Vagina (tissue), 2 donors: Measurements from ENCODE around the gene ZNF536. TPM values are rescaled to one million over a fixed set of nuclear protein-coding genes. Genes with fewer than 3 reads are reported as not detected.
A peak's percentile ranks its signal among the peaks of the same experiment; 100 is the strongest.

Source experiments
- DNase-seq, 2 donors: peaks; one replicate each; pipeline ENCODE4 v3.0.0-alpha.2; 2017; ENCODE audit errors: extremely low spot score in 2 of 2
- H3K27ac ChIP-seq: fragments of 200-600 bp; sonication (generic); one replicate; pipeline ENCODE4 v1.5.1; 2019
- H3K27me3 ChIP-seq: fragments of 200-600 bp; sonication (generic); one replicate; pipeline ENCODE4 v1.5.1; 2019
- H3K36me3 ChIP-seq, 2 donors: fragments of 200-600 bp; sonication (generic); one replicate each; pipeline ENCODE4 v1.5.1; 2017 to 2019
- H3K4me1 ChIP-seq: fragments of 200-600 bp; sonication (generic); one replicate; pipeline ENCODE4 v1.5.1; 2019
- H3K4me3 ChIP-seq, 2 donors: fragments of 200-600 bp; sonication (generic); 1 replicate in 1 of 2; 2 replicates in 1 of 2; pipeline ENCODE4 v1.5.1; 2016 to 2019
- H3K9me3 ChIP-seq: fragments of 200-600 bp; sonication (generic); one replicate; pipeline ENCODE4 v1.5.1; 2019
- POLR2A ChIP-seq, 2 donors: fragments of 450-650 bp; IDR thresholded peaks; one replicate each; pipeline ENCODE4 v1.6.1; 2017; ENCODE audit warnings: antibody characterized with exemption in 2 of 2, mild to moderate bottlenecking in 2 of 2, moderate library complexity in 2 of 2
- POLR2AphosphoS5 ChIP-seq, 2 donors: sonication (generic); formaldehyde crosslinking; IDR thresholded peaks; one replicate each; pipeline ENCODE4 v1.9.0; 2017; ENCODE audit warnings: antibody characterized with exemption in 2 of 2, mild to moderate bottlenecking in 2 of 2, low read depth in 1 of 2; ENCODE audit not compliant: insufficient read depth in 1 of 2
- intact Hi-C: fragments of 100-400 bp; cut with DNase I; formaldehyde crosslinking; loops from one replicate; pipeline ENCODE4 v1.15.1; 2023
- total RNA-seq: library from RNA; depleted of rRNA; stranded (reverse); fragments of >200 nt; gene quantifications from one replicate; pipeline ENCODE4 v1.2.3, GENCODE V29; 2016
- TF ChIP-seq, protein P1 (sequence below), 3 experiments: fragments of 450-650 bp in 2 of 3; fragments of 200-600 bp in 1 of 3; sonication (generic) in 1 of 3; IDR thresholded peaks; one replicate each; pipeline ENCODE4 v1.5.1; 2017 to 2019; ENCODE audit warnings: antibody characterized with exemption in 3 of 3, mild to moderate bottlenecking in 2 of 3, moderate library complexity in 2 of 3

The ZNF536 gene
- total RNA-seq, 1 donor from 2014 or later, result 2.5 TPM

DNA sequence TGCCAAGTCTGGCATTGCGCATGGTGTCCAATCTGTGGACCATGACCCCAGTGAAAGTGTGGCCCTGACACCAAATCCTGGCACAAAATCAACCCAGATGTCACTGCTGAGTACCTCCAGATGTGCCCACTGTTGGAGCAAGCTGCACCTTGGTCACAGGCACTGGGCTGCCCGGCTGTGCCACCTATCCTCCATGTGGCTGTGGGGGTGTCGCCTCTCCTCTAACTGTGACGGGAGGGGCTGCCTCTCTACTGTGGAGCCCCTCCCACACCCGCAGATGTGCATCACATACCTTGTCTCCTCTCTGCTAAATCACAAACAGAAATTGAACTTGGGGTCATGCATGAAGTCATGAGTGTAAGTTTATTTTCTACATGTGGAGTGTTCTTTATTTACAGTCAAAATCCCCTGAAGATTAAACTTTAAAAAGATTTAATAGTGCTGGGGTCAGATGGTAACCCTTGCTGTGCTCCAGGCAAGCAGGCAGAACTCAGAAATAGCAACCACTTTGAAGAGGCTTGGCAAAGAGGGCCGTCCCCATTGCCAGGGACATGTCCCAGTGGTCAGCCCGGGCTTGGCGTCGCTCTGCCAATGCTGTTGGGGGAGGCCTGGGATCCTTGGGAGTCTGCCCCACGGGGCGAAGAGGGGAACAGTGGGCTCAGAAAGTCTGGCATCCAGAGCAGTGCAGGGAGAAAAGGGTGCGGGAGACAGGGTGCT is 46.4 kb upstream of the ZNF536 start:
- peaks cover 8% of the 10 kb centered on the region for H3K4me1 ChIP-seq
- H3K9me3 ChIP-seq, result no peaks in the 10 kb centered on the region
- peak overlapping the region; percentile 13 for H3K27ac ChIP-seq
- intact Hi-C loops, result no loop called here
- no peaks in the 10 kb centered on the region for H3K36me3 ChIP-seq
- H3K27me3 ChIP-seq, result no peaks in the 10 kb centered on the region
- no peak for DNase-seq
- H3K4me3 ChIP-seq, result no peak overlapping the region
- TF ChIP-seq POLR2A (IDR thresholded peaks at IDR 0.05), result no peak
- no peak for TF ChIP-seq POLR2AphosphoS5 (IDR thresholded peaks at IDR 0.05; ENCODE audit: insufficient read depth in 1 of 2, low read depth in 1 of 2)
- TF ChIP-seq, protein P1, sequence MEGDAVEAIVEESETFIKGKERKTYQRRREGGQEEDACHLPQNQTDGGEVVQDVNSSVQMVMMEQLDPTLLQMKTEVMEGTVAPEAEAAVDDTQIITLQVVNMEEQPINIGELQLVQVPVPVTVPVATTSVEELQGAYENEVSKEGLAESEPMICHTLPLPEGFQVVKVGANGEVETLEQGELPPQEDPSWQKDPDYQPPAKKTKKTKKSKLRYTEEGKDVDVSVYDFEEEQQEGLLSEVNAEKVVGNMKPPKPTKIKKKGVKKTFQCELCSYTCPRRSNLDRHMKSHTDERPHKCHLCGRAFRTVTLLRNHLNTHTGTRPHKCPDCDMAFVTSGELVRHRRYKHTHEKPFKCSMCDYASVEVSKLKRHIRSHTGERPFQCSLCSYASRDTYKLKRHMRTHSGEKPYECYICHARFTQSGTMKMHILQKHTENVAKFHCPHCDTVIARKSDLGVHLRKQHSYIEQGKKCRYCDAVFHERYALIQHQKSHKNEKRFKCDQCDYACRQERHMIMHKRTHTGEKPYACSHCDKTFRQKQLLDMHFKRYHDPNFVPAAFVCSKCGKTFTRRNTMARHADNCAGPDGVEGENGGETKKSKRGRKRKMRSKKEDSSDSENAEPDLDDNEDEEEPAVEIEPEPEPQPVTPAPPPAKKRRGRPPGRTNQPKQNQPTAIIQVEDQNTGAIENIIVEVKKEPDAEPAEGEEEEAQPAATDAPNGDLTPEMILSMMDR (IDR thresholded peaks at IDR 0.05), result no peak

DNA sequence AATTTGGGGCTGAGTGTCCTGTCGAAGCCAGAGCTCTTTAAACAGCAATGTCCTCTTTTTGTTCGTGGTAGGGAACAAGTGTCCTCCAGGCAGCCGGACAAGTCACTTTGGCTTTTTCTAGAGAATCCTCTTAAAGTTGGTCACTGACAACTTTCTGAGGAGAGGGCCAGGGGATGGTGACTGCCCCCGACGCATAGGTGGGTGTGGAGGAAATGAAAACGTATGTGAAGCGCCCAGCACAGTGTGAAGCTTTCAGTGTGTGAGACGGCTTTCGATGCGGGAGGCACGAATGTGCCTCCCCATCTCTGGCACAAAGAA is 45.8 kb upstream of the ZNF536 start:
- Histone ChIP-seq H3K9me3 (no peaks in the 10 kb centered on the region), H3K27ac (peak overlapping the region; percentile 13), H3K27me3 (no peaks in the 10 kb centered on the region), H3K4me1 (peaks cover 8% of the 10 kb centered on the region), H3K4me3 (no peak overlapping the region), H3K36me3 (no peaks in the 10 kb centered on the region)
- TF ChIP-seq POLR2AphosphoS5 (IDR thresholded peaks at IDR 0.05; ENCODE audit: insufficient read depth in 1 of 2, low read depth in 1 of 2) (no peak), POLR2A (IDR thresholded peaks at IDR 0.05) (no peak)
- TF ChIP-seq, protein P1 (IDR thresholded peaks at IDR 0.05), result no peak
- DNase-seq, result no peak
- intact Hi-C loops, result no loop called here

DNA sequence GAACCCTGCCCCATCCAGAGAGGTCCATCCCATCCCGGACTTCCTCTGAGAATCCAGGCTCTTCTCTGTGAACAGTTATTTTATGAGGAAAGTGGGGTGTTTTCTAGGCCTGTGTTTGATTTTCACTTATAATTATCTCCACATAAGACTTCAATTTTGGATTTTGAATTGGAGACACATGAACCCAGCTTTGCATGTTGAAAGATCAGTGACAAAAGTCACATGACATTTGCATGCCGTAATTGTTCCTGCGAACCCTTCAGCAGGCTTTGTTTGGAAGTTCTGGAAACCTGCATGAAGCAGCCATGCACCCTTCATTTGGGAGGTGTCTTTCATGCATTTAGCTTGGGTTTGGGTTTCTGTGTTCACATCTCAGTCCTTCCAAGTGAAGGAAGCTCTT is 44.9 kb upstream of the ZNF536 start:
- H3K36me3 ChIP-seq, result no peaks in the 10 kb centered on the region
- intact Hi-C loops, result no loop called here
- DNase-seq, result no peak

DNA sequence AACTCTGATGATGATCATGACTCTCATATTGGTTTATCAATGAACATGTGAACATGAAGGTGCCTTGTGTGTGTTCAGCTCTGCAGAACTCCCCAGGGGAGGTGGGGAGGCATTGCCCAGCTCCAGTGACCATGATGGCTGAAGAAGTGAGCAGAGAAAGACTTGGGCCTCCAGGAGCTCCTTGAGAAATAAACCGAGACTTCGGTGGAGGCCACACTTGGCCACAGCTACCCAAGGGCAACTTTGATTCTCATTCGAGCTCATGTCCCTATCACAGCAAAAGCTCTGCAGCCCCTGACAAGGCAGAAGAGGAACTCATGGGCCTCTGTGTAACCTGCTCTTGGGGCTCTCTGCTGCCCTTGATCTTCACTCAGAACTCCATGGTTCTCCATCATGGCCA is 44.1 kb upstream of the ZNF536 start:
- Histone ChIP-seq H3K4me1 (peaks cover 8% of the 10 kb centered on the region), H3K27ac (no peak overlapping the region), H3K4me3 (no peak overlapping the region), H3K27me3 (no peaks in the 10 kb centered on the region), H3K9me3 (no peaks in the 10 kb centered on the region), H3K36me3 (no peaks in the 10 kb centered on the region)
- no peak for DNase-seq
- no peak for TF ChIP-seq POLR2A (IDR thresholded peaks at IDR 0.05)
- no peak for TF ChIP-seq POLR2AphosphoS5 (IDR thresholded peaks at IDR 0.05; ENCODE audit: insufficient read depth in 1 of 2, low read depth in 1 of 2)
- TF ChIP-seq, protein P1 (IDR thresholded peaks at IDR 0.05), result no peak
- intact Hi-C loops, result no loop called here

More for the DNA sequence above, 44.9 kb upstream of the ZNF536 start:
- H3K4me3 ChIP-seq, result no peak overlapping the region
- no peaks in the 10 kb centered on the region for H3K27me3 ChIP-seq
- H3K27ac ChIP-seq, result no peak overlapping the region
- peaks cover 8% of the 10 kb centered on the region for H3K4me1 ChIP-seq
- no peaks in the 10 kb centered on the region for H3K9me3 ChIP-seq
- TF ChIP-seq POLR2A (IDR thresholded peaks at IDR 0.05), result no peak
- TF ChIP-seq, protein P1 (IDR thresholded peaks at IDR 0.05), result no peak
- TF ChIP-seq POLR2AphosphoS5 (IDR thresholded peaks at IDR 0.05; ENCODE audit: insufficient read depth in 1 of 2, low read depth in 1 of 2), result no peak

DNA sequence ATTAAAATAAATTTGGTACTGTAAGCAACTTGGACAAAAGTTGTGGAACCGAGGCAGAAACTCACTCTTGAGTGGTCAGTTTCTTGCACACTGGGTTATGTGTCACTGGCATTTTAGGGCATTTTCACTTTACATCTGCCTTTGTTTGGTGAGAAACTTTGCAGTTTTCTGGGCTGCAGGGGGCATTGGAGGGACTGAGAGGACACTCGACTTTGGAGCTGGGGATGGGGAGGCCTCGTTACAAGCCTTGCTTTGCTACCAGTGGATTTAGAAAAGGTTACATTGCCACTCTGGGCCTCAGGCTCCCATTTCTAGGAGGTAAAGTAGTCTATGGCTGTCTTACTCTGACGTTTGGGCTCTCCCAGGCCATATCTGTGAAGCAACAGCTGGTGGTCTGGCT is 41.9 kb upstream of the ZNF536 start:
- Histone ChIP-seq H3K4me3 (no peak overlapping the region), H3K36me3 (no peaks in the 10 kb centered on the region), H3K27ac (no peak overlapping the region), H3K4me1 (peaks cover 5% of the 10 kb centered on the region), H3K27me3 (no peaks in the 10 kb centered on the region), H3K9me3 (no peaks in the 10 kb centered on the region)
- intact Hi-C loops, result no loop called here
- no peak for TF ChIP-seq POLR2AphosphoS5 (IDR thresholded peaks at IDR 0.05; ENCODE audit: insufficient read depth in 1 of 2, low read depth in 1 of 2)
- TF ChIP-seq POLR2A (IDR thresholded peaks at IDR 0.05), result no peak
- TF ChIP-seq, protein P1 (IDR thresholded peaks at IDR 0.05), result no peak
- DNase-seq, result no peak
